CD4-positive, alpha-beta T cell (primary cell): ENCODE data around the gene SPR. TPM values are rescaled to one million over a fixed set of nuclear protein-coding genes. Genes with fewer than 3 reads are reported as not detected.

ENCODE experiments used
- ATAC-seq: fragments of 200-7000 bp; cut with Tn5 transposase; one replicate; pipeline ENCODE4 v1.10.0; 2022; ENCODE audit warnings: mild to moderate bottlenecking; ENCODE audit not compliant: poor library complexity
- CTCF ChIA-PET: fragments of 350-600 bp; sonication (Branson Sonifier 250); formaldehyde crosslinking; loops from one replicate; lab custom pipeline; 2021; ENCODE audit warnings: antibody characterized with exemption, inconsistent platforms; lab: Charles Lee
- POLR2A ChIA-PET: fragments of 350-600 bp; sonication (Branson Sonifier 250); formaldehyde crosslinking; loops from one replicate; lab custom pipeline; 2021; ENCODE audit warnings: antibody characterized with exemption, inconsistent platforms; lab: Charles Lee
- DNase-seq, 14 experiments: peaks; one replicate each; pipeline ENCODE4 v3.0.0-alpha.2; 2013 to 2020; ENCODE audit warnings: mixed read lengths in 2 of 14
- H3K27ac ChIP-seq, 2 donors: one replicate each; pipeline versions ENCODE4 v1.5.1 to v1.7.0; 2013; ENCODE audit warnings: low read length in 2 of 2, low read depth in 1 of 2, mild to moderate bottlenecking in 1 of 2
- H3K27me3 ChIP-seq, 2 experiments: 1 replicate in 1 of 2; 2 replicates in 1 of 2; pipeline versions ENCODE4 v1.6.1 to v1.7.0; 2013; ENCODE audit warnings: low read length in 2 of 2, control low read depth in 1 of 2, mild to moderate bottlenecking in 1 of 2, moderate library complexity in 1 of 2; ENCODE audit not compliant: insufficient read depth in 2 of 2, control insufficient read depth in 1 of 2
- H3K36me3 ChIP-seq: one replicate; pipeline ENCODE4 v1.6.1; 2013; ENCODE audit warnings: low read length, control low read depth; ENCODE audit not compliant: insufficient read depth
- H3K4me1 ChIP-seq: one replicate; pipeline ENCODE4 v1.6.1; 2013; ENCODE audit warnings: low read length, control low read depth; ENCODE audit not compliant: insufficient read depth
- H3K4me3 ChIP-seq: one replicate; pipeline ENCODE4 v1.5.1; 2013; ENCODE audit warnings: mild to moderate bottlenecking, low read length, moderate library complexity
- H3K9me3 ChIP-seq, 2 experiments: 1 replicate in 1 of 2; 2 replicates in 1 of 2; pipeline versions ENCODE4 v1.6.1 to v1.7.0; 2013; ENCODE audit warnings: low read length in 2 of 2, mild to moderate bottlenecking in 2 of 2, control low read depth in 1 of 2, moderate library complexity in 1 of 2; ENCODE audit not compliant: control insufficient read depth in 1 of 2, insufficient read depth in 1 of 2
- H3K27ac Mint-ChIP-seq: one replicate; pipeline ENCODE4 v1.8.0; 2020; ENCODE audit warnings: mixed read lengths
- H3K27me3 Mint-ChIP-seq: one replicate; pipeline ENCODE4 v1.8.0; 2021; ENCODE audit warnings: mixed read lengths
- H3K36me3 Mint-ChIP-seq: one replicate; pipeline ENCODE4 v1.8.0; 2021; ENCODE audit warnings: low read depth, mixed read lengths
- H3K4me1 Mint-ChIP-seq: one replicate; pipeline ENCODE4 v1.8.0; 2021; ENCODE audit warnings: low read depth, mixed read lengths
- H3K4me3 Mint-ChIP-seq: one replicate; pipeline ENCODE4 v1.8.0; 2020; ENCODE audit warnings: mild to moderate bottlenecking, mixed read lengths
- H3K9me3 Mint-ChIP-seq: one replicate; pipeline ENCODE4 v1.8.0; 2020; ENCODE audit warnings: mixed read lengths
- intact Hi-C, 2 experiments: fragments of 100-400 bp; cut with DNase I in 1 of 2; cut with micrococcal nuclease in 1 of 2; formaldehyde crosslinking; loops; one replicate each; pipeline versions ENCODE4 v1.15.1 to v1.9.0; 2023 to 2025; cut with DNase I, micrococcal nuclease
- total RNA-seq, 174 experiments: library from RNA in 2 of 174; stranded (reverse) in 2 of 174; gene quantifications; one replicate each; pipeline ENCODE4 v1.2.3 and lab custom pipeline; 2021 to 2026
- TF ChIP-seq, protein P1 (sequence below): fragments of 200-600 bp; IDR thresholded peaks from one replicate; pipeline ENCODE4 v1.8.0; 2022; ENCODE audit warnings: antibody characterized with exemption, mild to moderate bottlenecking

SPR gene
- total RNA-seq, 2 experiments from 2014 or later = not detected

GRCh38 chr2:72915320-72915906, 28.2 kb downstream of the SPR start:
- Histone ChIP-seq H3K27me3 (peaks cover 77 to 93% of the 10 kb centered on the region in 2 experiments), H3K36me3 (no peaks in the 10 kb centered on the region), H3K4me3 (peak overlapping the region; percentile 57), H3K9me3 (peaks cover 0 to 35% of the 10 kb centered on the region in 2 experiments), H3K4me1 (peaks cover 47% of the 10 kb centered on the region), H3K27ac (no peak overlapping the region)
- Mint-ChIP-seq H3K9me3 (no peaks in the 10 kb centered on the region), H3K4me3 (peak overlapping the region; percentile 79), H3K4me1 (peaks cover 30% of the 10 kb centered on the region), H3K27ac (no peak overlapping the region), H3K36me3 (no peaks in the 10 kb centered on the region), H3K27me3 (peaks cover 76% of the 10 kb centered on the region)
- ChIA-PET POLR2A (no interaction called here), CTCF (interaction anchor here (1.7 kb wide), 1 partner anchor 13 kb away, joined by 4 read pairs; no protein-coding TSS in a partner anchor)
- ATAC-seq (no peak), DNase-seq (no peak)
- intact Hi-C loops = no loop called here
- TF ChIP-seq, protein P1, sequence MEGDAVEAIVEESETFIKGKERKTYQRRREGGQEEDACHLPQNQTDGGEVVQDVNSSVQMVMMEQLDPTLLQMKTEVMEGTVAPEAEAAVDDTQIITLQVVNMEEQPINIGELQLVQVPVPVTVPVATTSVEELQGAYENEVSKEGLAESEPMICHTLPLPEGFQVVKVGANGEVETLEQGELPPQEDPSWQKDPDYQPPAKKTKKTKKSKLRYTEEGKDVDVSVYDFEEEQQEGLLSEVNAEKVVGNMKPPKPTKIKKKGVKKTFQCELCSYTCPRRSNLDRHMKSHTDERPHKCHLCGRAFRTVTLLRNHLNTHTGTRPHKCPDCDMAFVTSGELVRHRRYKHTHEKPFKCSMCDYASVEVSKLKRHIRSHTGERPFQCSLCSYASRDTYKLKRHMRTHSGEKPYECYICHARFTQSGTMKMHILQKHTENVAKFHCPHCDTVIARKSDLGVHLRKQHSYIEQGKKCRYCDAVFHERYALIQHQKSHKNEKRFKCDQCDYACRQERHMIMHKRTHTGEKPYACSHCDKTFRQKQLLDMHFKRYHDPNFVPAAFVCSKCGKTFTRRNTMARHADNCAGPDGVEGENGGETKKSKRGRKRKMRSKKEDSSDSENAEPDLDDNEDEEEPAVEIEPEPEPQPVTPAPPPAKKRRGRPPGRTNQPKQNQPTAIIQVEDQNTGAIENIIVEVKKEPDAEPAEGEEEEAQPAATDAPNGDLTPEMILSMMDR = no peak

GRCh38 chr2:72915907-72916742, 28.9 kb downstream of the SPR start:
- POLR2A ChIA-PET = no interaction called here
- H3K4me1 ChIP-seq = peaks cover 53% of the 10 kb centered on the region
- Mint-ChIP-seq H3K27me3 (peaks cover 74% of the 10 kb centered on the region), H3K9me3 (no peaks in the 10 kb centered on the region), H3K36me3 (no peaks in the 10 kb centered on the region), H3K4me1 (peaks cover 30% of the 10 kb centered on the region), H3K27ac (no peak overlapping the region), H3K4me3 (peak overlapping the region; percentile 79)
- peaks cover 81 to 93% of the 10 kb centered on the region in 2 experiments for H3K27me3 ChIP-seq
- H3K27ac ChIP-seq = no peak overlapping the region
- CTCF ChIA-PET = interaction anchor here (1.7 kb wide), 1 partner anchor 13 kb away, joined by 4 read pairs; no protein-coding TSS in a partner anchor
- DNase-seq = peak in 5 of 14 experiments; percentile 29 to 65 (median 45)
- TF ChIP-seq, protein P1 = no peak
- peak overlapping the region; percentile 57 for H3K4me3 ChIP-seq
- peak; percentile 61 for ATAC-seq
- H3K36me3 ChIP-seq = no peaks in the 10 kb centered on the region
- peaks cover 0 to 40% of the 10 kb centered on the region in 2 experiments for H3K9me3 ChIP-seq
- intact Hi-C loops = no loop called here

DNA sequence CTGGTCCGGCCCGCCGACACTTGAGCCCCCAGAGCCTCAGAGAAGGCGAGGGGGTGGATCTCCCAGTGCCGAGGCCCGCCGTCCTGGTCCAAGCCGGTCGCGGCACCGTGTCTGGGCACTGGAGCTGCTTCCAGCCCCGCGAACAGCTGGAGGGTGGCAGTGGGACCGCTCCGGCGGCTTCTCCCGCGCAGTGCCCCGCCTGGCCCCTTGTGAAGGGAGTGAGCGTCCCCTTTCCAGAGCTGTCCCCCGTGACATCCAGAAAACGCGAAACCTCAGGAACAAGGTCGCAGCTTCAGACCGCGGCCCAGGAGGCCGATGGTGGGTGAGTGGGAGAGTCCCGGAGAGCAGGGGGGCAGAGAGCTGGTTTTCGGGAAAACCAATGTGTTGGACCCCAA, 29.5 kb downstream of the SPR start:
- intact Hi-C loops = no loop called here
- ATAC-seq = no peak
- Mint-ChIP-seq H3K4me3 (peak overlapping the region; percentile 84), H3K4me1 (peaks cover 30% of the 10 kb centered on the region), H3K36me3 (no peaks in the 10 kb centered on the region), H3K27ac (no peak overlapping the region), H3K27me3 (peaks cover 74% of the 10 kb centered on the region), H3K9me3 (no peaks in the 10 kb centered on the region)
- TF ChIP-seq, protein P1 = no peak
- CTCF ChIA-PET = no interaction called here
- H3K27me3 ChIP-seq = peaks cover 81 to 93% of the 10 kb centered on the region in 2 experiments
- H3K36me3 ChIP-seq = no peaks in the 10 kb centered on the region
- POLR2A ChIA-PET = interaction anchor here (1.0 kb wide), 1 partner anchor 47 kb away, joined by 3 read pairs; no protein-coding TSS in a partner anchor
- peaks cover 53% of the 10 kb centered on the region for H3K4me1 ChIP-seq
- H3K27ac ChIP-seq = no peak overlapping the region
- peaks cover 0 to 40% of the 10 kb centered on the region in 2 experiments for H3K9me3 ChIP-seq
- H3K4me3 ChIP-seq = peak overlapping the region; percentile 57
- no peak for DNase-seq
